Mucosa of descending colon (tissue), 3 donors: ENCODE results near the gene TINAGL1. TPM values are rescaled to one million over a fixed set of nuclear protein-coding genes. Genes with fewer than 3 reads are reported as not detected.

Experiments used
- ATAC-seq: fragments of 200-7000 bp; cut with Tn5 transposase; one replicate; pipeline ENCODE4 v1.9.1; 2020; ENCODE audit warnings: mild to moderate bottlenecking, moderate library complexity
- DNase-seq, 3 donors: peaks; one replicate each; pipeline ENCODE4 v3.0.0-alpha.2; 2020
- H3K36me3 ChIP-seq: fragments of 200-600 bp; one replicate; pipeline ENCODE4 v1.8.0; 2021; ENCODE audit warnings: low read depth, mild to moderate bottlenecking
- H3K4me1 ChIP-seq: fragments of 200-600 bp; one replicate; pipeline ENCODE4 v1.8.0; 2021; ENCODE audit warnings: low read depth, mild to moderate bottlenecking
- H3K4me3 ChIP-seq: fragments of 200-600 bp; one replicate; pipeline ENCODE4 v1.8.0; 2021; ENCODE audit warnings: mild to moderate bottlenecking
- H3K9me3 ChIP-seq: fragments of 200-600 bp; one replicate; pipeline ENCODE4 v1.8.0; 2021; ENCODE audit warnings: mild to moderate bottlenecking
- intact Hi-C, 2 donors: fragments of 100-400 bp; cut with DNase I in 1 of 2; cut with micrococcal nuclease in 1 of 2; formaldehyde crosslinking; loops; one replicate each; pipeline versions ENCODE4 v1.11.0 to v1.11.1; 2022; cut with DNase I, micrococcal nuclease
- long read RNA-seq, 2 donors: library from polyadenylated mRNA; unstranded; transcript quantifications; one replicate each; pipeline ENCODE4 v2.0.0, GENCODE V29; 2019 to 2021
- total RNA-seq, 3 donors: library from RNA; stranded (reverse); fragmentation: NEBNext Ultra II Directional in 2 of 3; extraction: Animal tissue kit (Norgen Biotek cat#: 25700) in 2 of 3; gene quantifications; one replicate each; pipeline versions ENCODE4 v1.2.1 to v1.2.4, GENCODE V29; 2021 to 2023
- TF ChIP-seq, protein P1 (sequence below): fragments of 200-600 bp; IDR thresholded peaks from one replicate; pipeline ENCODE4 v1.8.0; 2022; ENCODE audit warnings: antibody characterized with exemption, mild to moderate bottlenecking
- donor health status: DM: no; HTN: no; CAD: no; lungs with moderate emphysema.
- donor health status: DM: no; HTN: no; CAD: no.
- donor health status: DM: no; HTN: yes; CAD: no.

Gene TINAGL1, protein sequence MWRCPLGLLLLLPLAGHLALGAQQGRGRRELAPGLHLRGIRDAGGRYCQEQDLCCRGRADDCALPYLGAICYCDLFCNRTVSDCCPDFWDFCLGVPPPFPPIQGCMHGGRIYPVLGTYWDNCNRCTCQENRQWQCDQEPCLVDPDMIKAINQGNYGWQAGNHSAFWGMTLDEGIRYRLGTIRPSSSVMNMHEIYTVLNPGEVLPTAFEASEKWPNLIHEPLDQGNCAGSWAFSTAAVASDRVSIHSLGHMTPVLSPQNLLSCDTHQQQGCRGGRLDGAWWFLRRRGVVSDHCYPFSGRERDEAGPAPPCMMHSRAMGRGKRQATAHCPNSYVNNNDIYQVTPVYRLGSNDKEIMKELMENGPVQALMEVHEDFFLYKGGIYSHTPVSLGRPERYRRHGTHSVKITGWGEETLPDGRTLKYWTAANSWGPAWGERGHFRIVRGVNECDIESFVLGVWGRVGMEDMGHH
- total RNA-seq = 100 to 1,000 TPM; 104 to 169 (median 148) TPM
- long read RNA-seq, donor 1, transcript TINAGL1-201 (12 exons, 2,187 nt) = major isoform, 76 of 160 reads
- long read RNA-seq, donor 1, partial matches to known transcripts = 40 of 160 reads
- long read RNA-seq, donor 1, other reads (novel, unspliced or antisense) = 44 of 160 reads
- long read RNA-seq, donor 2, transcript TINAGL1-201 (12 exons, 2,187 nt) = major isoform, 9 of 20 reads
- long read RNA-seq, donor 2, partial matches to known transcripts = 11 of 20 reads
- long read RNA-seq, donor 2, other reads (novel, unspliced or antisense) = 0 of 20 reads

- Histone ChIP-seq H3K4me3 (peak within 1 kb of the TSS; percentile 72), H3K36me3 (no peaks in the 10 kb centered on the region), H3K4me1 (peaks cover 31% of the 10 kb centered on the region), H3K9me3 (no peaks in the 10 kb centered on the region)
- DNase-seq (peak; percentile 93 to 94 (median 94)), ATAC-seq (peak; percentile 82)
- intact Hi-C loops = no loop called here
- TF ChIP-seq, protein P1, sequence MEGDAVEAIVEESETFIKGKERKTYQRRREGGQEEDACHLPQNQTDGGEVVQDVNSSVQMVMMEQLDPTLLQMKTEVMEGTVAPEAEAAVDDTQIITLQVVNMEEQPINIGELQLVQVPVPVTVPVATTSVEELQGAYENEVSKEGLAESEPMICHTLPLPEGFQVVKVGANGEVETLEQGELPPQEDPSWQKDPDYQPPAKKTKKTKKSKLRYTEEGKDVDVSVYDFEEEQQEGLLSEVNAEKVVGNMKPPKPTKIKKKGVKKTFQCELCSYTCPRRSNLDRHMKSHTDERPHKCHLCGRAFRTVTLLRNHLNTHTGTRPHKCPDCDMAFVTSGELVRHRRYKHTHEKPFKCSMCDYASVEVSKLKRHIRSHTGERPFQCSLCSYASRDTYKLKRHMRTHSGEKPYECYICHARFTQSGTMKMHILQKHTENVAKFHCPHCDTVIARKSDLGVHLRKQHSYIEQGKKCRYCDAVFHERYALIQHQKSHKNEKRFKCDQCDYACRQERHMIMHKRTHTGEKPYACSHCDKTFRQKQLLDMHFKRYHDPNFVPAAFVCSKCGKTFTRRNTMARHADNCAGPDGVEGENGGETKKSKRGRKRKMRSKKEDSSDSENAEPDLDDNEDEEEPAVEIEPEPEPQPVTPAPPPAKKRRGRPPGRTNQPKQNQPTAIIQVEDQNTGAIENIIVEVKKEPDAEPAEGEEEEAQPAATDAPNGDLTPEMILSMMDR = no peak
Observed at GRCh38 chr1:31576201-31576669, at the start of gene TINAGL1. TINAGL1 (plus strand) TSS chr1:31576515; CDS start chr1:31577149, 634 bp downstream.

GRCh38 chr1:31529999-31530684, 46.2 kb upstream of the TINAGL1 start:
- ATAC-seq (no peak), DNase-seq (no peak)
- H3K9me3 ChIP-seq = no peaks in the 10 kb centered on the region
- H3K4me1 ChIP-seq = peaks cover 9% of the 10 kb centered on the region
- H3K4me3 ChIP-seq = no peak overlapping the region
- no peaks in the 10 kb centered on the region for H3K36me3 ChIP-seq
- intact Hi-C loops = no loop called here
- TF ChIP-seq, protein P1 = no peak

DNA sequence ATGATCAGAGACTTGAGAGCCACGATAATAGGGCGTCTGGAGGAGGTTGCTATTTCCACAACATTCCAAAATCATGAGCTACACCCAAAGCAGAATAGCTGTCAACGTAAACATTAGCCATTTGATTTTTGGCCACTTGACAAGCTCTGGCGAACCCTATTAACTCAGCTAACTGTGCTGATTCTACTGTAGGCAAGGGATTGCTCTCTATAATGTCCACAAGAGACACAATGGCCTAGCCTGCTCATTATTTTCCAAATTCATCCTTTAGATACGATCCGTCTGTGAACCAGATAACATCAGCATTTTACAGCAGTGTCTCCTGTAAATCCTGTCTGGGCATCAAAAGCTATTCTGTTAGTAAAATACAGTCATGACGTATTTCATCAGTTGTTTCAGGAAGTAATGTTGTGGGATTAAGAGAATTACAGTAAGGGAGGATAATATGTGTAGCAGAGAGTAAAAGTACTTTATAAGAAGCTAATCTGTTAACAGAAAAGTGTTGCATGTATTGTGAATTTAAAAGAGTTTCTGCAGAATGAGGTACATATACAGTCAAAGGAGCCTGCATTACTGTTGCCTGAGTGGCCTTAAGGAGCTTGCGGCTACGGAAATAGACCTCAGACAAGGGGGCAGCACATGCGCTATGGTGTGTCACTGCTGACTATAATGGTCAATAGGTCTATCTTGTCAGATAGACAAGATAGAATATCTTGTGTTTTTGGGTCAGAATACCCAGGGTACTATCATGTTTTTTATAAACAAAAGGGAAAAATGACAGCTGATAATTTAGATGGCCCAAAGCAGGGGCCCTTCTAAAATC, 44.9 kb upstream of the TINAGL1 start:
- no peak for ATAC-seq
- no peak for DNase-seq
- TF ChIP-seq, protein P1 = no peak
- intact Hi-C loops = no loop called here
- Histone ChIP-seq H3K9me3 (no peaks in the 10 kb centered on the region), H3K4me3 (no peak overlapping the region), H3K4me1 (peaks cover 16% of the 10 kb centered on the region), H3K36me3 (no peaks in the 10 kb centered on the region)

GRCh38 chr1:31532173-31532572, 44.1 kb upstream of the TINAGL1 start:
- H3K4me1 ChIP-seq = peaks cover 16% of the 10 kb centered on the region
- ATAC-seq = no peak
- TF ChIP-seq, protein P1 = no peak

DNA sequence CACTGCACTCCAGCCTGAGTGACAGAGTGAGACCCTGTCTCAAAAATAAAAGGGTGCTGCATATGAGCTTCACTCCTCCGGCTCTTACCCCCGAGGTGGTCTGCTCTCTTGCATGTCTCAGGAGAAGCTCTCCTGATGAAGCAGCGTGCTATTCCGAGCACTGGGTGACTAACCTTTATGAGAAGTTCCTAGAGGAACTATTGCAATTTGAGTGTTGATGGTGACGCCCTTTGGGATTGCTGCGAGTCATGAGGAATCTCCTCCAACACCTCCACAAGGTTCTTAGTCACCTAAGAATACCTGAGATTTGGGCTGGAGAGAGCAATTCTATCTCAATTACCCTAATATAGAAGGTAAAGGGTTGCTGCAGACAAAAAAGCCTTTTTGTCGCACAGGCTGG, 40.8 kb upstream of the TINAGL1 start:
- intact Hi-C loops = no loop called here
- peak; percentile 66 for ATAC-seq

More at GRCh38 chr1:31532173-31532572, 44.1 kb upstream of the TINAGL1 start:
- Histone ChIP-seq H3K9me3 (no peaks in the 10 kb centered on the region), H3K36me3 (no peaks in the 10 kb centered on the region), H3K4me3 (no peak overlapping the region)
- DNase-seq = no peak
- intact Hi-C loops = no loop called here

More for the DNA sequence above, 40.8 kb upstream of the TINAGL1 start:
- no peak for DNase-seq
- peaks cover 32% of the 10 kb centered on the region for H3K4me1 ChIP-seq
- H3K9me3 ChIP-seq = no peaks in the 10 kb centered on the region
- no peaks in the 10 kb centered on the region for H3K36me3 ChIP-seq
- TF ChIP-seq, protein P1 = no peak
- H3K4me3 ChIP-seq = no peak overlapping the region
